ENCODE results near the gene SRCIN1. TPM values are rescaled to one million over a fixed set of nuclear protein-coding genes. Genes with fewer than 3 reads are reported as not detected.

The SRCIN1 gene
- total RNA-seq, 1 donor from 2014 or later: 0.59 TPM

GRCh38 chr17:38556239-38556638 lies 49.5 kb downstream of the SRCIN1 start:
- H3K36me3 Mint-ChIP-seq (ENCODE audit: low read depth, unreplicated experiment): no peaks in the 10 kb centered on the region
- H3K27ac Mint-ChIP-seq (ENCODE audit: unreplicated experiment): no peak overlapping the region
- no peaks in the 10 kb centered on the region for H3K9me3 Mint-ChIP-seq (ENCODE audit: unreplicated experiment)
- H3K27me3 Mint-ChIP-seq (ENCODE audit: unreplicated experiment): peaks cover 16% of the 10 kb centered on the region
- DNase-seq (ENCODE audit: low spot score): no peak
- TF ChIP-seq CTCF (IDR thresholded peaks at IDR 0.05; ENCODE audit: unreplicated experiment): no peak
- no peak overlapping the region for H3K4me3 Mint-ChIP-seq (ENCODE audit: unreplicated experiment)
- H3K4me1 Mint-ChIP-seq (ENCODE audit: unreplicated experiment): peaks cover 14% of the 10 kb centered on the region

- Mint-ChIP-seq H3K27ac (ENCODE audit: unreplicated experiment) (no peak overlapping the region), H3K4me1 (ENCODE audit: unreplicated experiment) (peaks cover 14% of the 10 kb centered on the region), H3K9me3 (ENCODE audit: unreplicated experiment) (no peaks in the 10 kb centered on the region), H3K4me3 (ENCODE audit: unreplicated experiment) (no peak overlapping the region), H3K36me3 (ENCODE audit: low read depth, unreplicated experiment) (no peaks in the 10 kb centered on the region), H3K27me3 (ENCODE audit: unreplicated experiment) (peaks cover 15% of the 10 kb centered on the region)
- TF ChIP-seq CTCF (IDR thresholded peaks at IDR 0.05; ENCODE audit: unreplicated experiment): no peak
- no peak for DNase-seq (ENCODE audit: low spot score)
Measured at GRCh38 chr17:38554430-38555350, 51.1 kb downstream of the SRCIN1 start.

- H3K4me3 Mint-ChIP-seq (ENCODE audit: unreplicated experiment): no peak overlapping the region
- no peak for DNase-seq (ENCODE audit: low spot score)
- H3K36me3 Mint-ChIP-seq (ENCODE audit: low read depth, unreplicated experiment): no peaks in the 10 kb centered on the region
- H3K27me3 Mint-ChIP-seq (ENCODE audit: unreplicated experiment): peaks cover 13% of the 10 kb centered on the region
- H3K27ac Mint-ChIP-seq (ENCODE audit: unreplicated experiment): no peak overlapping the region
- H3K9me3 Mint-ChIP-seq (ENCODE audit: unreplicated experiment): no peaks in the 10 kb centered on the region
- no peaks in the 10 kb centered on the region for H3K4me1 Mint-ChIP-seq (ENCODE audit: unreplicated experiment)
- no peak for TF ChIP-seq CTCF (IDR thresholded peaks at IDR 0.05; ENCODE audit: unreplicated experiment)
Measured at GRCh38 chr17:38552343-38552742, 53.4 kb downstream of the SRCIN1 start.

- Mint-ChIP-seq H3K4me1 (ENCODE audit: unreplicated experiment) (no peaks in the 10 kb centered on the region), H3K9me3 (ENCODE audit: unreplicated experiment) (no peaks in the 10 kb centered on the region), H3K27ac (ENCODE audit: unreplicated experiment) (no peak overlapping the region), H3K36me3 (ENCODE audit: low read depth, unreplicated experiment) (no peaks in the 10 kb centered on the region), H3K27me3 (ENCODE audit: unreplicated experiment) (peaks cover 13% of the 10 kb centered on the region), H3K4me3 (ENCODE audit: unreplicated experiment) (no peak overlapping the region)
- DNase-seq (ENCODE audit: low spot score): no peak
- TF ChIP-seq CTCF (IDR thresholded peaks at IDR 0.05; ENCODE audit: unreplicated experiment): no peak
Measured at GRCh38 chr17:38551121-38551520, 54.6 kb downstream of the SRCIN1 start.

GRCh38 chr17:38550661-38551060 lies 55.1 kb downstream of the SRCIN1 start:
- DNase-seq (ENCODE audit: low spot score): no peak
- Mint-ChIP-seq H3K4me3 (ENCODE audit: unreplicated experiment) (no peak overlapping the region), H3K36me3 (ENCODE audit: low read depth, unreplicated experiment) (no peaks in the 10 kb centered on the region), H3K27me3 (ENCODE audit: unreplicated experiment) (peaks cover 13% of the 10 kb centered on the region), H3K4me1 (ENCODE audit: unreplicated experiment) (no peaks in the 10 kb centered on the region), H3K27ac (ENCODE audit: unreplicated experiment) (no peak overlapping the region), H3K9me3 (ENCODE audit: unreplicated experiment) (no peaks in the 10 kb centered on the region)
- no peak for TF ChIP-seq CTCF (IDR thresholded peaks at IDR 0.05; ENCODE audit: unreplicated experiment)

All from endothelial cell (in vitro differentiated cells).